HUES64 (cell line): ENCODE data around the gene TRANK1.
"Not testable (repeated sequence)": the region's sequence is repeated elsewhere in the genome, so short reads cannot be mapped to it uniquely, and the experiment has no call there.

Source experiments
- H3K27ac ChIP-seq: 2 replicates; pipeline ENCODE4 v1.7.0; 2013; ENCODE audit warnings: low read depth, low read length, inconsistent platforms
- H3K27me3 ChIP-seq: 2 replicates; pipeline ENCODE4 v1.6.1; 2013; ENCODE audit warnings: mild to moderate bottlenecking, low read length; ENCODE audit not compliant: insufficient read depth
- H3K36me3 ChIP-seq: 2 replicates; pipeline ENCODE4 v1.6.1; 2013; ENCODE audit warnings: mild to moderate bottlenecking, low read length; ENCODE audit not compliant: insufficient read depth
- H3K4me1 ChIP-seq: 2 replicates; pipeline ENCODE4 v1.6.1; 2013; ENCODE audit warnings: mild to moderate bottlenecking, low read length, moderate library complexity; ENCODE audit not compliant: insufficient read depth
- H3K4me3 ChIP-seq: 2 replicates; pipeline ENCODE4 v1.5.1; 2013; ENCODE audit warnings: mild to moderate bottlenecking, low read length, moderate library complexity
- H3K9ac ChIP-seq: 2 replicates; pipeline ENCODE4 v1.6.1; 2013; ENCODE audit warnings: mild to moderate bottlenecking, low read depth, low read length
- H3K9me3 ChIP-seq: 2 replicates; pipeline ENCODE4 v1.6.1; 2013; ENCODE audit warnings: low read depth, low read length; ENCODE audit not compliant: insufficient read depth
- WGBS: fragments of 150-250, 120-280 bp; methylation state at CpG from one replicate; pipeline ENCODE4 v1.1.7; 2013; ENCODE audit warnings: missing lambda C conversion rate; 5-methylcytosine and 5-hydroxymethylcytosine counted together

Gene TRANK1

GRCh38 chr3:36911990-36912804 is 32.7 kb downstream of the TRANK1 start:
- no peaks in the 10 kb centered on the region for H3K27me3 ChIP-seq
- 88% methylated on average over 4 of the region's 4 CpGs for WGBS
- H3K9ac ChIP-seq, result no peak overlapping the region
- no peaks in the 10 kb centered on the region for H3K36me3 ChIP-seq
- H3K4me3 ChIP-seq, result no peak overlapping the region
- H3K4me1 ChIP-seq, result no peaks in the 10 kb centered on the region
- no peaks in the 10 kb centered on the region for H3K9me3 ChIP-seq
- H3K27ac ChIP-seq, result no peak overlapping the region

GRCh38 chr3:36909666-36910065 is 35.2 kb downstream of the TRANK1 start:
- H3K9me3 ChIP-seq, result no peaks in the 10 kb centered on the region
- H3K9ac ChIP-seq, result no peak overlapping the region
- WGBS, result 82% methylated on average over 1 of the region's 1 CpG
- H3K4me3 ChIP-seq, result no peak overlapping the region
- H3K27ac ChIP-seq, result no peak overlapping the region
- no peaks in the 10 kb centered on the region for H3K36me3 ChIP-seq
- no peaks in the 10 kb centered on the region for H3K4me1 ChIP-seq
- H3K27me3 ChIP-seq, result no peaks in the 10 kb centered on the region

- Histone ChIP-seq H3K4me3 (no peak overlapping the region), H3K4me1 (no peaks in the 10 kb centered on the region), H3K9ac (no peak overlapping the region), H3K27me3 (no peaks in the 10 kb centered on the region), H3K9me3 (no peaks in the 10 kb centered on the region), H3K36me3 (no peaks in the 10 kb centered on the region), H3K27ac (no peak overlapping the region)
- WGBS, result 90% methylated on average over 2 of the region's 2 CpGs
These were observed 35.7 kb downstream of the TRANK1 start for GRCh38 chr3:36909181-36909580.

GRCh38 chr3:36908647-36909180 is 36.1 kb downstream of the TRANK1 start:
- 95% methylated on average over 1 of the region's 1 CpG for WGBS
- no peaks in the 10 kb centered on the region for H3K9me3 ChIP-seq
- no peak overlapping the region for H3K9ac ChIP-seq
- no peaks in the 10 kb centered on the region for H3K4me1 ChIP-seq
- H3K27ac ChIP-seq, result no peak overlapping the region
- H3K27me3 ChIP-seq, result no peaks in the 10 kb centered on the region
- H3K36me3 ChIP-seq, result no peaks in the 10 kb centered on the region
- H3K4me3 ChIP-seq, result no peak overlapping the region

DNA sequence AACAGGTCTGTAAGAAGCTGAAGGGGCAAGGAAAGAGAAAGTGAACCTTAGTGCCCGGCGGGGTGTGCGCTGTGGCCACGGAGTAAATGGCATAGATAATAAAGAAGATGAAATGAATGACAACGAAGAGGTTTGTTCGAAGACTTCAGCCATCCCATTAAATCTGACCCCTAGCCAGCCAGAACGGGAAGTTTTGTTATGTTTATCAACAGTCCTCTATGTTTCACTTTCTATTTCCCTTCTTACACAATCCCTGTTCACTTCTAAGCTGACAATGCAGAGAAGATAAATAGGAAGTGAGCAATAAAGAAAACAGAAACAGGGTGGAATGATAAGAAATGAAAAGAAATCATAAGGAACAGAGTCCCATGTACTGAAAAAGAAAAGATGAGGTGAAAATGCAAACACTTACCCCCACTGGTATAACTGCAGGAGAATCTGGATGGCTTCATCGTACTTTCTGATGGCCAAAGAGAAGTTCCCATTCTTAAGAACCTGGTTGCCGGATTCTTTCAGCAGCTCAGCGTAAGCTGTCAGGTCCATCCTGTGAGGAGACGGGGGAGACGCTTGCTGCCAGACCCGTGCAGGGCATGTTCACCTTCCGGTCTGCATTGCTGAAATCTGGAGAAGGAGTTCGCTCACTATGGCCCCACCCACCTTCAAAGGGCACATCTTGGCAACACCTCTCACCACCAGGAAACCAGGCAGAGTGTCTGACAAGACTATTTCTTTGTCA is 36.8 kb downstream of the TRANK1 start:
- 87% methylated on average over 15 of the region's 15 CpGs for WGBS
- H3K27me3 ChIP-seq, result no peaks in the 10 kb centered on the region
- no peak overlapping the region for H3K9ac ChIP-seq
- no peak overlapping the region for H3K27ac ChIP-seq
- H3K9me3 ChIP-seq, result no peaks in the 10 kb centered on the region
- no peaks in the 10 kb centered on the region; the same call in 1 of the 2 replicates for H3K4me1 ChIP-seq
- no peak overlapping the region for H3K4me3 ChIP-seq
- H3K36me3 ChIP-seq, result no peaks in the 10 kb centered on the region

- H3K9me3 ChIP-seq, result no peaks in the 10 kb centered on the region
- H3K36me3 ChIP-seq, result no peaks in the 10 kb centered on the region
- H3K4me1 ChIP-seq, result no peaks in the 10 kb centered on the region; the same call in 1 of the 2 replicates
- WGBS, result 82% methylated on average over 2 of the region's 2 CpGs
- H3K27ac ChIP-seq, result no peak overlapping the region
- H3K9ac ChIP-seq, result no peak overlapping the region
- no peak overlapping the region for H3K4me3 ChIP-seq
- no peaks in the 10 kb centered on the region for H3K27me3 ChIP-seq
These were observed 38.2 kb downstream of the TRANK1 start for GRCh38 chr3:36906504-36907149.

DNA sequence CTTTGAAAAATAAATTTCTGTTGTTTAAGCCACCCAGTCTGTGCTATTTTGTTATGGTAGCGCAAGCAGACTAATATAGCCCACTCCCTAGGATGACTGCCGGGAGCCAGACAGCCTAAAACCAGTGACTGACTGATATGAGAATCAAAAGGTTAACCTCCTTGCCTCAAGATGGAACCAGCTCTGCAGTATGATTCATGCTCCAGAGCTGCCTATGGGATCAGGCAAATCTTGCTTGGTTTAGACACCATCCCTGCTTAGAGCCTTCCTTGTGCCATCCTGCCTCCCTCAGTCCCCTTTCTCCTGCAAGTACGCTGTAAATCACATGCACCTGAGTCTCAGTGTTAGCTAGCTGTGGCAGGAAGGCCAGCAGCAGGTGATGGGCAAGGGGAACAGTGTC is 39.3 kb downstream of the TRANK1 start:
- WGBS, result 92% methylated on average over 3 of the region's 3 CpGs
- H3K27me3 ChIP-seq, result no peaks in the 10 kb centered on the region
- H3K36me3 ChIP-seq, result no peaks in the 10 kb centered on the region
- no peak overlapping the region for H3K9ac ChIP-seq
- no peak overlapping the region for H3K27ac ChIP-seq
- H3K4me1 ChIP-seq, result no peaks in the 10 kb centered on the region; the same call in 1 of the 2 replicates
- no peak overlapping the region for H3K4me3 ChIP-seq
- no peaks in the 10 kb centered on the region for H3K9me3 ChIP-seq

DNA sequence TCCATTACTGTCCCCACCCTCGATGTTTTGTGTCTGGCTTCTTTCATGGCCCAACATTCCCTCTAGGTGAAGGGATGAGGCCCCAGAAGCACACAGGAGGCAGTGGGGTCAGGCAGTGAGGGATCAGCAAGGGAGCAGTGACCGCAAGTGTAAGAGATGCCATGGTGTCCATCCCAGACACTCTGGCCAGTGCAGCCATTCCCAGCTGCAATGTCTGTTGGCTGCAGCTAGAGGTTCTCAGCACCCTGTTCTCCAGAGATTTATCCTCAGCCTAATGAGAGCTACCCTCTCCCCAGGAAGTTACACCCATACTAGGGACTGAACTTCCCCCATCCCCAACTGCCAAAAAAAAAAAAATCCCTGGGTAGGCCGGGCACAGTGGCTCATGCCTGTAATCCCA is 40.2 kb downstream of the TRANK1 start:
- Histone ChIP-seq H3K4me3 (no peak overlapping the region), H3K9me3 (no peaks in the 10 kb centered on the region), H3K9ac (no peak overlapping the region), H3K36me3 (no peaks in the 10 kb centered on the region), H3K27me3 (no peaks in the 10 kb centered on the region), H3K27ac (no peak overlapping the region), H3K4me1 (no peaks in the 10 kb centered on the region; the same call in 1 of the 2 replicates)
- WGBS, result 82% methylated on average over 3 of the region's 3 CpGs

DNA sequence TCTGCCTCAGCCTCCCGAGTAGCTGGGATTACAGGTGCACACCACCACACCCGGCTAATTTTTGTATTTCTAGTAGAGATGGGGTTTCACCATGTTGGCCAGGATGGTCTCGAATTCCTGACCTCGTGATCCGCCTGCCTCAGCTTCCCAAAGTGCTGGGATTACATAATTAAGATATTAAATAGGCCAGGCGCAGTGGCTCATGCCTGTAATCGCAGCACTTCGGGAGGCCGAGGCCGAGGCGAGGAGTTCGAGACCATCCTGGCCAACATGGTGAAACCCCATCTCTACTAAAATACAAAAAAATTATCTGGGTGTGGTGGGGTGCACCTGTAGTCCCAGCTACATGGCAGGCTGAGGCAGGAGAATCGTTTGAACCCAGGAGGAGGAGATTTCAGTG is 40.8 kb downstream of the TRANK1 start:
- not testable (repeated sequence) for H3K27ac ChIP-seq, H3K36me3 ChIP-seq, H3K27me3 ChIP-seq, H3K4me3 ChIP-seq, H3K9ac ChIP-seq, H3K9me3 ChIP-seq, H3K4me1 ChIP-seq
- 92% methylated on average over 13 of the region's 13 CpGs for WGBS

GRCh38 chr3:36903119-36903882 is 41.6 kb downstream of the TRANK1 start:
- WGBS, result 82% methylated on average over 10 of the region's 10 CpGs
- no peaks in the 10 kb centered on the region for H3K36me3 ChIP-seq
- H3K4me3 ChIP-seq, result no peak overlapping the region
- H3K9ac ChIP-seq, result no peak overlapping the region
- H3K27ac ChIP-seq, result no peak overlapping the region
- no peaks in the 10 kb centered on the region for H3K27me3 ChIP-seq
- no peaks in the 10 kb centered on the region; the same call in 1 of the 2 replicates for H3K4me1 ChIP-seq
- H3K9me3 ChIP-seq, result no peaks in the 10 kb centered on the region
